ENCODE data around the gene FAHD1. TPM values are rescaled to one million over a fixed set of nuclear protein-coding genes. Genes with fewer than 3 reads are reported as not detected.

FAHD1 gene
- total and polyA plus RNA-seq, 4 donors, result 17.2 to 32.1 (median 25.6) TPM

GRCh38 chr16:1823821-1824220, 3.2 kb upstream of the FAHD1 start:
- Histone ChIP-seq H3K4me3 (no peak overlapping the region), H3K27me3 (ENCODE audit: control insufficient read depth in 3 of 3, insufficient read depth in 3 of 3, low read length in 2 of 3) (no peaks in the 10 kb centered on the region), H3K9ac (ENCODE audit: insufficient read depth in 1 of 2, low read length in 2 of 2) (no peak overlapping the region), H3K4me1 (ENCODE audit: control insufficient read depth in 5 of 5, insufficient read depth in 5 of 5, low read length in 5 of 5) (peaks cover 5 to 20% (median 6%) of the 10 kb centered on the region in 5 donors), H3K9me3 (ENCODE audit: control insufficient read depth in 4 of 4, insufficient read depth in 3 of 4, low read length in 3 of 4) (no peaks in the 10 kb centered on the region), H3K36me3 (ENCODE audit: control insufficient read depth in 4 of 4, insufficient read depth in 4 of 4, low read length in 4 of 4) (peaks cover 0 to 32% (median 9%) of the 10 kb centered on the region in 4 donors), H3K27ac (ENCODE audit: low read depth in 1 of 2, low read length in 1 of 2) (no peak overlapping the region)
- no peak for ATAC-seq (ENCODE audit: insufficient read depth, low FRiP score)
- TF ChIP-seq CTCF (IDR thresholded peaks at IDR 0.05; ENCODE audit: control extremely low read depth, extremely low read depth), result no peak
- DNase-seq, result peak; percentile 40 to 67 (median 49)
- 78 to 81% methylated on average over 9 of the region's 9 CpGs for WGBS, 2 donors

GRCh38 chr16:1825381-1825863, 1.6 kb upstream of the FAHD1 start:
- DNase-seq (no peak), ATAC-seq (ENCODE audit: insufficient read depth, low FRiP score) (no peak)
- no peaks in the 10 kb centered on the region for H3K27me3 ChIP-seq (ENCODE audit: control insufficient read depth in 3 of 3, insufficient read depth in 3 of 3, low read length in 2 of 3)
- peaks cover 6 to 26% (median 10%) of the 10 kb centered on the region in 5 donors for H3K4me1 ChIP-seq (ENCODE audit: control insufficient read depth in 5 of 5, insufficient read depth in 5 of 5, low read length in 5 of 5)
- peak overlapping the region in 1 of 2 donors; percentile 86 for H3K27ac ChIP-seq (ENCODE audit: low read depth in 1 of 2, low read length in 1 of 2)
- H3K9ac ChIP-seq (ENCODE audit: insufficient read depth in 1 of 2, low read length in 2 of 2), result no peak overlapping the region
- TF ChIP-seq CTCF (IDR thresholded peaks at IDR 0.05; ENCODE audit: control extremely low read depth, extremely low read depth), result no peak
- H3K4me3 ChIP-seq, result peak overlapping the region; percentile 62
- no peaks in the 10 kb centered on the region for H3K9me3 ChIP-seq (ENCODE audit: control insufficient read depth in 4 of 4, insufficient read depth in 3 of 4, low read length in 3 of 4)
- 57 to 65% methylated on average over 15 of the region's 15 CpGs for WGBS, 2 donors
- peaks cover 0 to 23% (median 7%) of the 10 kb centered on the region in 4 donors for H3K36me3 ChIP-seq (ENCODE audit: control insufficient read depth in 4 of 4, insufficient read depth in 4 of 4, low read length in 4 of 4)

- peak overlapping the region; percentile 62 for H3K4me3 ChIP-seq
- peak overlapping the region; percentile 86 to 91 for H3K27ac ChIP-seq (ENCODE audit: low read depth in 1 of 2, low read length in 1 of 2)
- peaks cover 6 to 26% (median 10%) of the 10 kb centered on the region in 5 donors for H3K4me1 ChIP-seq (ENCODE audit: control insufficient read depth in 5 of 5, insufficient read depth in 5 of 5, low read length in 5 of 5)
- H3K9me3 ChIP-seq (ENCODE audit: control insufficient read depth in 4 of 4, insufficient read depth in 3 of 4, low read length in 3 of 4), result no peaks in the 10 kb centered on the region
- DNase-seq (no peak), ATAC-seq (ENCODE audit: insufficient read depth, low FRiP score) (peak; percentile 7)
- 0 to 1% methylated on average over 74 to 96 of the region's 96 CpGs for WGBS, 2 donors
- H3K36me3 ChIP-seq (ENCODE audit: control insufficient read depth in 4 of 4, insufficient read depth in 4 of 4, low read length in 4 of 4), result peaks cover 0 to 16% (median 6%) of the 10 kb centered on the region in 4 donors
- TF ChIP-seq CTCF (IDR thresholded peaks at IDR 0.05; ENCODE audit: control extremely low read depth, extremely low read depth), result no peak
- H3K9ac ChIP-seq (ENCODE audit: insufficient read depth in 1 of 2, low read length in 2 of 2), result no peak overlapping the region
- no peaks in the 10 kb centered on the region for H3K27me3 ChIP-seq (ENCODE audit: control insufficient read depth in 3 of 3, insufficient read depth in 3 of 3, low read length in 2 of 3)
Observed at GRCh38 chr16:1825864-1826690, 929 bp upstream of the FAHD1 start.

All from lung (tissue), 12 donors.